IMR-90 (cell line): ENCODE results near the gene AP3D1. TPM values are rescaled to one million over a fixed set of nuclear protein-coding genes. Genes with fewer than 3 reads are reported as not detected.

Experiments
- ATAC-seq: fragments of 200-7000 bp; cut with Tn5 transposase; 2 replicates; pipeline ENCODE4 v1.9.1; 2020; ENCODE audit warnings: low read depth, mild to moderate bottlenecking, moderate library complexity
- BruUV-seq: library from RNA; stranded (reverse); fragments of 400-500 nt; replicated peaks from 2 replicates; lab custom pipeline; 2021; lab: Mats Ljungman, UMichigan
- CTCF ChIA-PET: fragments of 300-600 bp; formaldehyde crosslinking; extraction: SDS; loops from one replicate; lab custom pipeline; 2021; ENCODE audit warnings: antibody characterized with exemption; lab: Yijun Ruan, JAX
- POLR2A ChIA-PET: fragments of 300-600 bp; sonication (Branson Sonifier 250); formaldehyde crosslinking; loops from one replicate; lab custom pipeline; 2022; ENCODE audit warnings: antibody characterized with exemption; ENCODE audit not compliant: unreplicated experiment; lab: Charles Lee
- DNase-seq: peaks from one replicate; pipeline ENCODE4 v3.0.0; 2013
- H2AFZ ChIP-seq: replicated peaks from 2 replicates; pipeline ENCODE3; 2013; ENCODE audit warnings: low read length, mild to moderate bottlenecking; ENCODE audit not compliant: poor library complexity
- H2AK5ac ChIP-seq: 2 replicates; pipeline ENCODE4 v1.6.1; 2013; ENCODE audit warnings: low read depth, low read length, inconsistent platforms
- H2AK9ac ChIP-seq: replicated peaks from 2 replicates; pipeline ENCODE3; 2013; ENCODE audit warnings: mild to moderate bottlenecking, low read depth, low read length, moderate library complexity; ENCODE audit not compliant: poor library complexity
- H2BK120ac ChIP-seq: 2 replicates; pipeline ENCODE4 v1.6.1; 2013; ENCODE audit warnings: low read depth, low read length, inconsistent platforms
- H2BK15ac ChIP-seq: 3 replicates; pipeline ENCODE4 v1.6.1; 2013; ENCODE audit warnings: low read depth, low read length, inconsistent platforms
- H2BK20ac ChIP-seq: 2 replicates; pipeline ENCODE4 v1.6.1; 2013; ENCODE audit warnings: low read depth, mild to moderate bottlenecking, inconsistent platforms, low read length, moderate library complexity
- H2BK5ac ChIP-seq: 2 replicates; pipeline ENCODE4 v1.6.1; 2013; ENCODE audit warnings: mild to moderate bottlenecking, low read depth, low read length, inconsistent platforms; ENCODE audit not compliant: poor library complexity, severe bottlenecking
- H3K14ac ChIP-seq: replicated peaks from 2 replicates; pipeline ENCODE4 v1.6.1; 2013; ENCODE audit warnings: low read depth, low read length, inconsistent platforms
- H3K18ac ChIP-seq: 2 replicates; pipeline ENCODE4 v1.6.1; 2013; ENCODE audit warnings: low read depth, low read length, control low read depth
- H3K23ac ChIP-seq: 2 replicates; pipeline ENCODE4 v1.6.1; 2013; ENCODE audit warnings: low read depth, low read length, inconsistent platforms
- H3K27ac ChIP-seq: 2 replicates; pipeline ENCODE4 v1.5.1; 2013; ENCODE audit warnings: mild to moderate bottlenecking, control low read depth, low read length; ENCODE audit not compliant: insufficient read depth
- H3K27me3 ChIP-seq: 2 replicates; pipeline ENCODE4 v1.6.1; 2013; ENCODE audit warnings: low read length; ENCODE audit not compliant: control insufficient read depth, insufficient read depth
- H3K36me3 ChIP-seq: 2 replicates; pipeline ENCODE4 v1.6.1; 2013; ENCODE audit warnings: low read length, mixed read lengths; ENCODE audit not compliant: control insufficient read depth, insufficient read depth
- H3K4ac ChIP-seq: 2 replicates; pipeline ENCODE4 v1.6.1; 2013; ENCODE audit warnings: low read depth, low read length, inconsistent platforms
- H3K4me1 ChIP-seq: 2 replicates; pipeline ENCODE4 v1.6.1; 2013; ENCODE audit warnings: low read length, mixed read lengths; ENCODE audit not compliant: control insufficient read depth, insufficient read depth
- H3K4me2 ChIP-seq: 2 replicates; pipeline ENCODE4 v1.6.1; 2013; ENCODE audit warnings: low read depth, mild to moderate bottlenecking, control low read depth, low read length, moderate library complexity
- H3K4me3 ChIP-seq: 2 replicates; pipeline ENCODE4 v1.5.1; 2013; ENCODE audit warnings: low read depth, mild to moderate bottlenecking, control low read depth, low read length, moderate library complexity; ENCODE audit not compliant: insufficient read depth
- H3K56ac ChIP-seq: 2 replicates; pipeline ENCODE4 v1.6.1; 2013; ENCODE audit warnings: low read length, inconsistent platforms; ENCODE audit not compliant: insufficient read depth; ENCODE audit errors: extremely low read depth
- H3K79me1 ChIP-seq, 2 experiments: 2 replicates each; pipeline ENCODE4 v1.6.1; 2013; ENCODE audit warnings: low read length in 2 of 2, inconsistent platforms in 1 of 2, low read depth in 1 of 2
- H3K9ac ChIP-seq: 2 replicates; pipeline ENCODE4 v1.6.1; 2013; ENCODE audit warnings: low read depth, low read length, control low read depth
- H3K9me1 ChIP-seq: 2 replicates; pipeline ENCODE4 v1.6.1; 2013; ENCODE audit warnings: low read length, inconsistent platforms; ENCODE audit not compliant: insufficient read depth
- H3K9me3 ChIP-seq: 2 replicates; pipeline ENCODE4 v1.6.1; 2013; ENCODE audit warnings: low read length; ENCODE audit not compliant: control insufficient read depth, insufficient read depth
- H4K20me1 ChIP-seq: 2 replicates; pipeline ENCODE4 v1.6.1; 2013; ENCODE audit warnings: low read length, inconsistent platforms; ENCODE audit not compliant: insufficient read depth
- H4K5ac ChIP-seq: 2 replicates; pipeline ENCODE4 v1.6.1; 2013; ENCODE audit warnings: mild to moderate bottlenecking, low read depth, low read length, control low read depth
- H4K8ac ChIP-seq, 2 experiments: 2 replicates each; pipeline ENCODE4 v1.6.1; 2013; ENCODE audit warnings: low read depth in 2 of 2, low read length in 2 of 2, control low read depth in 1 of 2, inconsistent platforms in 1 of 2
- H4K91ac ChIP-seq: 2 replicates; pipeline ENCODE4 v1.6.1; 2013; ENCODE audit warnings: low read depth, low read length, inconsistent platforms; ENCODE audit not compliant: insufficient read depth
- BHLHE40 ChIP-seq: fragments of 150-350 bp; IDR thresholded peaks from 2 replicates; pipeline ENCODE4 v1.6.1; 2016; ENCODE audit warnings: mild to moderate bottlenecking, low read depth, low read length
- ELK1 ChIP-seq: fragments of 150-350 bp; IDR thresholded peaks from 2 replicates; pipeline ENCODE4 v1.6.1; 2016; ENCODE audit warnings: low read depth, mild to moderate bottlenecking, low read length, moderate library complexity, borderline replicate concordance
- FOS ChIP-seq: fragments of 150-350 bp; IDR thresholded peaks from 2 replicates; pipeline ENCODE4 v1.6.1; 2016; ENCODE audit warnings: low read depth, low read length
- MAZ ChIP-seq: IDR thresholded peaks from 2 replicates; pipeline ENCODE4 v1.6.1; 2012; ENCODE audit warnings: low read depth, mild to moderate bottlenecking, low read length, improper control_type of control experiment, moderate library complexity, borderline replicate concordance
- RAD21 ChIP-seq: IDR thresholded peaks from 2 replicates; pipeline ENCODE4 v1.6.1; 2012; ENCODE audit warnings: low read length, improper control_type of control experiment
- RCOR1 ChIP-seq: IDR thresholded peaks from 2 replicates; pipeline ENCODE4 v1.6.1; 2012; ENCODE audit warnings: mild to moderate bottlenecking, low read length, improper control_type of control experiment; ENCODE audit not compliant: insufficient replicate concordance
- SMC3 ChIP-seq: fragments of 150-350 bp; IDR thresholded peaks from 2 replicates; pipeline ENCODE4 v1.6.1; 2016; ENCODE audit warnings: low read depth, mild to moderate bottlenecking, antibody characterized with exemption, low read length, moderate library complexity
- USF2 ChIP-seq: fragments of 150-350 bp; IDR thresholded peaks from 2 replicates; pipeline ENCODE4 v1.6.1; 2017; ENCODE audit warnings: mild to moderate bottlenecking, antibody characterized with exemption, low read length, low read depth
- WGBS, 2 experiments: methylation state at CpG; one replicate each; pipeline versions ENCODE4 v1.1.5 to v1.1.7; 2013; ENCODE audit warnings: missing lambda C conversion rate in 2 of 2; ENCODE audit not compliant: insufficient read length in 1 of 2; ENCODE audit errors: extremely low coverage in 2 of 2; 5-methylcytosine and 5-hydroxymethylcytosine counted together
- dilution Hi-C: fragments of 300-500 bp; cut with HindIII; formaldehyde crosslinking; loops from one replicate; pipeline ENCODE4 v1.14.3; 2018; ENCODE audit warnings: low sequenced_read_pairs; ENCODE audit not compliant: unreplicated experiment
- in situ Hi-C: fragments of 300-500 bp; cut with MboI; formaldehyde crosslinking; loops from 3 replicates; pipeline ENCODE4 v1.14.3; 2019; ENCODE audit warnings: low sequenced_read_pairs, inconsistent platforms, mixed read lengths
- intact Hi-C: fragments of 100-400 bp; cut with micrococcal nuclease; formaldehyde crosslinking; loops from 2 replicates; pipeline ENCODE4 v1.10.0; 2022
- polyA plus RNA-seq, 3 experiments: library from polyadenylated mRNA; depleted of rRNA; stranded (reverse); fragments of >200 nt; gene quantifications; 2 replicates each; pipeline ENCODE4 v1.2.3, GENCODE V29; 2012; ENCODE audit warnings: low replicate concordance in 1 of 3
- total RNA-seq: library from RNA; depleted of rRNA; stranded (reverse); fragments of >200 nt; gene quantifications from 2 replicates; pipeline ENCODE4 v1.2.3, GENCODE V29; 2012

Gene AP3D1
- total and polyA plus RNA-seq, 2 of the 4 experiments (the other 2 are of a cell fraction) = 75.3 to 129 TPM

DNA sequence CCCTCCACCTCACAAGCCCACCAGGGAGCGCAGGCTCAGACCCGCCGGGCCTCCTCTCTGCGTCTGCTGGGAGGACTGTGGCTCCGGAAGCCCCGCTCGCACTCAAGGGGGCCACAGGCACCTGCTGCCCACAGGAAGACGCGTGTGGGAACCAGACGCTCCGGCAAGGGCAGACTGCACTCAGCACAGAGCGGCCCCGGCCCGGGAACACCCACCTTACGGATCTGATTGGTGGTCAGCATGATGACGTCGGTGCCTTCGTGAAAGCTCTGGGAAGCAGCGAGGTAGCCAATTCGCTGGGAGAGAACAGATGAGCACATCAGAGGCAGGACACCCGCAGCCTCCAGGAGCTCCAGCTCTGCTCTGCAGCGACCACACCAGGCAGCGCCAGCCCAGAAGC, 14.6 kb downstream of the AP3D1 start:
- TF ChIP-seq SMC3 = no peak
- TF ChIP-seq BHLHE40 = no peak
- TF ChIP-seq RCOR1 = no peak
- TF ChIP-seq USF2 = no peak
- TF ChIP-seq MAZ = no peak
- no peak for TF ChIP-seq RAD21
- no peak for TF ChIP-seq FOS
- no peak for TF ChIP-seq ELK1
- Histone ChIP-seq H3K9me1 (no peaks in the 10 kb centered on the region), H2AK9ac (no peak overlapping the region), H3K79me1 (peaks cover 13 to 48% of the 10 kb centered on the region in 2 experiments), H4K5ac (no peak overlapping the region), H3K27ac (no peak overlapping the region), H3K23ac (no peak overlapping the region), H4K20me1 (peaks cover 74% of the 10 kb centered on the region), H3K4me2 (no peak overlapping the region), H3K18ac (no peak overlapping the region), H2BK20ac (no peak overlapping the region), H2BK120ac (no peak overlapping the region), H4K8ac (no peak overlapping the region), H2AK5ac (no peak overlapping the region), H3K14ac (no peak overlapping the region), H3K27me3 (no peaks in the 10 kb centered on the region), H3K4ac (no peak overlapping the region), H3K9ac (no peak overlapping the region), H2BK5ac (no peak overlapping the region), H3K56ac (no peak overlapping the region), H2AFZ (no peak overlapping the region), H3K36me3 (peaks cover 53% of the 10 kb centered on the region), H3K9me3 (no peaks in the 10 kb centered on the region), H3K4me1 (no peaks in the 10 kb centered on the region), H4K91ac (no peak overlapping the region), H3K4me3 (no peak overlapping the region), H2BK15ac (no peak overlapping the region)
- in situ Hi-C loops = no loop called here
- ATAC-seq = no peak
- ChIA-PET POLR2A (no interaction called here), CTCF (no interaction called here)
- no peak for DNase-seq
- WGBS, 2 experiments = 92% methylated on average over 21 of the region's 23 CpGs; no CpG with 5 or more reads in 1 of the 2 experiments
- intact Hi-C loops = no loop called here
- dilution Hi-C loops = no loop called here
- no TSS peak for BruUV-seq
